ENCODE results near the gene ABI3BP.

GRCh38 chr3:100804631-100805030 is 188.6 kb downstream of the ABI3BP start:
- TF ChIP-seq POLR2AphosphoS5 (IDR thresholded peaks at IDR 0.05) (no peak), CTCF (IDR thresholded peaks at IDR 0.05) (no peak), POLR2A (IDR thresholded peaks at IDR 0.05) (no peak), EP300 (IDR thresholded peaks at IDR 0.05; ENCODE audit: low read depth) (no peak)

Data from transverse colon (tissue), 4 donors.